ENCODE measurements around the gene SPOCK1.

Gene SPOCK1

GRCh38 chr5:136927571-136927970 is 571.6 kb downstream of the SPOCK1 start:
- Mint-ChIP-seq H3K27me3 (ENCODE audit: low read depth, poor library complexity) (peaks cover 3% of the 10 kb centered on the region), H3K4me1 (no peaks in the 10 kb centered on the region), H3K4me3 (no peak overlapping the region), H3K27ac (no peak overlapping the region), H3K36me3 (ENCODE audit: low read depth) (no peaks in the 10 kb centered on the region), H3K9me3 (peaks cover 30% of the 10 kb centered on the region)
- TF ChIP-seq CTCF (IDR thresholded peaks at IDR 0.05) = no peak
- DNase-seq = no peak

GRCh38 chr5:136926073-136926472 is 573.1 kb downstream of the SPOCK1 start:
- Mint-ChIP-seq H3K27ac (no peak overlapping the region), H3K4me3 (no peak overlapping the region), H3K4me1 (no peaks in the 10 kb centered on the region), H3K27me3 (ENCODE audit: low read depth, poor library complexity) (peaks cover 3% of the 10 kb centered on the region), H3K36me3 (ENCODE audit: low read depth) (no peaks in the 10 kb centered on the region), H3K9me3 (peaks cover 16% of the 10 kb centered on the region)
- no peak for DNase-seq
- no peak for TF ChIP-seq CTCF (IDR thresholded peaks at IDR 0.05)

All from nephron progenitor cell (in vitro differentiated cells).